Stimulated activated naive CD8-positive, alpha-beta T cell treated with anti-CD3 and anti-CD28 coated beads, Interleukin-15, Interleukin-2, amounts not matched to agents 100 ng/mL and 50 ng/mL, for 24 hours (primary cell): ENCODE results near the gene TBC1D21.
"Not testable (repeated sequence)": the region's sequence is repeated elsewhere in the genome, so short reads cannot be mapped to it uniquely, and the experiment has no call there.

ENCODE experiments used
- H3K27ac Mint-ChIP-seq: one replicate; pipeline ENCODE4 v1.8.0; 2021; ENCODE audit warnings: mild to moderate bottlenecking, mixed read lengths
- H3K27me3 Mint-ChIP-seq: one replicate; pipeline ENCODE4 v1.8.0; 2021; ENCODE audit warnings: mixed read lengths
- H3K36me3 Mint-ChIP-seq: one replicate; pipeline ENCODE4 v1.8.0; 2021; ENCODE audit warnings: low read depth, mixed read lengths
- H3K4me1 Mint-ChIP-seq: one replicate; pipeline ENCODE4 v1.8.0; 2021; ENCODE audit warnings: low read depth, mixed read lengths
- H3K4me3 Mint-ChIP-seq: one replicate; pipeline ENCODE4 v1.8.0; 2021; ENCODE audit warnings: mild to moderate bottlenecking, mixed read lengths
- H3K9me3 Mint-ChIP-seq: one replicate; pipeline ENCODE4 v1.8.0; 2021; ENCODE audit warnings: mixed read lengths

TBC1D21 gene

DNA sequence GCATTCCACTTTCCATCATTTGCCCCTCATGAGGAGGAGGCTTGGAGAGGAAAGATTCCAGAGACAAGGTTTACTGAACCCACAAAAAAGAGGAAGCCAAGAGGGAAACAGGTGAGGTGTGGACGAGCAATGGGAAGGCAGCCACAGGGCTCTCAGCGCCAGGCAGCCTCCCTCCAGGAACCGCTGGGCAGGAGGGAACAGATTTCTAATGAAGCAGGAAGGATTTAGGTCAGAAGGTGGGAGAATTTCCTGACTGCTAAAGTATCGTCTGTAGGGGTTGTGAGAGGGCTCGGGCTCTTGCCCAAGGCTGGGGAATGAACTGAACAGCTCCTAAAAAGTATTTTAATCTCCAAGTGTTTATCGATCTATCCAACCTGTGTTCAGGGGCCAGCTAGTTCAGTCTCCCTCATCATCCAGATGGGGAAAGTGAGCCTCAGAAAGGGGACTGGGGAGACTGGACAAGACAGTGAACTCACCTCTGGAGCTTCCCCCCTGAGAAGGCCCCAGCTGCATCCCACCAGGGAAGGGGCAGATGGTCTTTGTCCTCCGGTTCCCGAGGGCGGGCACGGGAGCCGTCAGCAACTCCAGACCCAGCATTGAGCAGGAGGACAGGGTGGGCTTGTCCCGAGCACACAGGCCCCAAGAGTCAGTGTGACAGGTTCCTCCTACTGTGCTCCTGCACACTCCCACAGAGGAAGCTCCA lies 63.4 kb downstream of the TBC1D21 start:
- Mint-ChIP-seq H3K27ac (no peak overlapping the region), H3K27me3 (no peaks in the 10 kb centered on the region), H3K36me3 (no peaks in the 10 kb centered on the region), H3K4me1 (peaks cover 4% of the 10 kb centered on the region), H3K9me3 (no peaks in the 10 kb centered on the region), H3K4me3 (no peak overlapping the region)

GRCh38 chr15:73937296-73937695 lies 63.9 kb downstream of the TBC1D21 start:
- Mint-ChIP-seq H3K9me3 (no peaks in the 10 kb centered on the region), H3K4me3 (no peak overlapping the region), H3K27me3 (no peaks in the 10 kb centered on the region), H3K4me1 (peaks cover 9% of the 10 kb centered on the region), H3K36me3 (no peaks in the 10 kb centered on the region), H3K27ac (no peak overlapping the region)

DNA sequence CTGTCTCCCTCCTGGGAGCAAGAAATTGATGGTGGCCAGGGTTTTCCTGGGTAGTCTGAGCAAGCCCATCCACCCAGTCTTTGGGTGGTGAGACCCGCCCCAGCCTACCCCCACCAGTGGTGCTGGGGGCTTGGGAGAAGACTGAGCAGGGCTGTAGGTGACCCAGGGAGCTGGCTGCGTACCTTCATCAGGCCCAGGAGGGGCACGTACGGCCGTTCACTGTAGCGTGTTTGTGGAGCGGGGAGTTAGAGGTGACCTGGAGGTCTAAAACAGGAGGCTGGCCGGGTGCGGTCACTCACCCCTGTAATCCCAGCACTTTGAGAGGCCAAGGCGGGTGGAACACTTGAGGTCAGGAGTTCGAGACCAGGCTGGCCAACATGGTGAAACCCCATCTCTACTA lies 64.4 kb downstream of the TBC1D21 start:
- Mint-ChIP-seq H3K36me3 (no peaks in the 10 kb centered on the region), H3K27me3 (no peaks in the 10 kb centered on the region), H3K4me3 (no peak overlapping the region), H3K9me3 (no peaks in the 10 kb centered on the region), H3K27ac (no peak overlapping the region), H3K4me1 (peaks cover 12% of the 10 kb centered on the region)

- H3K27ac Mint-ChIP-seq, H3K27me3 Mint-ChIP-seq, H3K36me3 Mint-ChIP-seq, H3K9me3 Mint-ChIP-seq, H3K4me3 Mint-ChIP-seq: not testable (repeated sequence)
- H3K4me1 Mint-ChIP-seq, result peaks cover 12% of the 10 kb centered on the region
These were observed 65.2 kb downstream of the TBC1D21 start for GRCh38 chr15:73938516-73938915.
